Mammary epithelial cell (primary cell): Measurements from ENCODE around the gene ESPNL.

Experiments used
- EZH2 ChIP-seq: IDR thresholded peaks from 2 replicates; pipeline ENCODE4 v1.6.1; 2012; ENCODE audit warnings: low read length, inconsistent platforms, borderline replicate concordance
- TF ChIP-seq, protein P1 (sequence below), 2 donors: IDR thresholded peaks in 1 of 2; conservative IDR thresholded peaks in 1 of 2; 2 replicates each; pipeline ENCODE4 v1.5.1; 2011 to 2012; ENCODE audit warnings: inconsistent platforms in 2 of 2, low read length in 2 of 2, mild to moderate bottlenecking in 2 of 2, control low read depth in 1 of 2, low read depth in 1 of 2; ENCODE audit not compliant: insufficient read depth in 1 of 2; ENCODE audit errors: extremely low read depth in 1 of 2

DNA sequence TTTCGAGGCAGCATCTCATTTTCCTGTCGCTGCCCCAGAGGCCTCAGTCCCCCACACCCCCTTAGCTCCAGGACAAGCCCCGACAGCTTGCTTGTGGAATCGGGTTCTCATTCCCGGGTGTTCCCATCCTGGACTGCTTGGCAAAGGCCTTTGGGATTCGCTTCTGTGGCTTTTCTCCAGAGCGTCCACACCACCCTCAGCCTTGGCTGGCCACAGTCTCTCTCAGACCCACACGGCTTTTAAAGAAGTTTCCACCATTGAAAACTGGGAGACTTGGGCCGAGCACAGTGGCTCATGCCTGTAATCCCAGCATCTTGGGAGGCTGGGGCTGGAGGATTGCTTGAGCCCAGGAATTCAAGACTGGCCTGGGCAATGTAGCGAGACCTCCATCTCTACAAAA, 2.7 kb downstream of the ESPNL start:
- TF ChIP-seq, protein P1, sequence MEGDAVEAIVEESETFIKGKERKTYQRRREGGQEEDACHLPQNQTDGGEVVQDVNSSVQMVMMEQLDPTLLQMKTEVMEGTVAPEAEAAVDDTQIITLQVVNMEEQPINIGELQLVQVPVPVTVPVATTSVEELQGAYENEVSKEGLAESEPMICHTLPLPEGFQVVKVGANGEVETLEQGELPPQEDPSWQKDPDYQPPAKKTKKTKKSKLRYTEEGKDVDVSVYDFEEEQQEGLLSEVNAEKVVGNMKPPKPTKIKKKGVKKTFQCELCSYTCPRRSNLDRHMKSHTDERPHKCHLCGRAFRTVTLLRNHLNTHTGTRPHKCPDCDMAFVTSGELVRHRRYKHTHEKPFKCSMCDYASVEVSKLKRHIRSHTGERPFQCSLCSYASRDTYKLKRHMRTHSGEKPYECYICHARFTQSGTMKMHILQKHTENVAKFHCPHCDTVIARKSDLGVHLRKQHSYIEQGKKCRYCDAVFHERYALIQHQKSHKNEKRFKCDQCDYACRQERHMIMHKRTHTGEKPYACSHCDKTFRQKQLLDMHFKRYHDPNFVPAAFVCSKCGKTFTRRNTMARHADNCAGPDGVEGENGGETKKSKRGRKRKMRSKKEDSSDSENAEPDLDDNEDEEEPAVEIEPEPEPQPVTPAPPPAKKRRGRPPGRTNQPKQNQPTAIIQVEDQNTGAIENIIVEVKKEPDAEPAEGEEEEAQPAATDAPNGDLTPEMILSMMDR (conservative IDR thresholded peaks at IDR 0.05 in 1 of 2, IDR thresholded peaks at IDR 0.05 in 1 of 2; ENCODE audit: extremely low read depth in 1 of 2, insufficient read depth in 1 of 2, low read depth in 1 of 2, low read length in 2 of 2) = no peak
- TF ChIP-seq EZH2 = no peak
